H7 (cell line): ENCODE data around the gene SDC3. TPM values are rescaled to one million over a fixed set of nuclear protein-coding genes. Genes with fewer than 3 reads are reported as not detected.
A peak's percentile ranks its signal among the peaks of the same experiment; 100 is the strongest.
"Not testable (repeated sequence)": the region's sequence is repeated elsewhere in the genome, so short reads cannot be mapped to it uniquely, and the experiment has no call there.

ENCODE experiments used
- DNase-seq: peaks from one replicate; pipeline ENCODE4 v3.0.0; 2012
- H3K27me3 ChIP-seq: 2 replicates; pipeline ENCODE4 v1.6.0; 2011; ENCODE audit warnings: mild to moderate bottlenecking, low read length; ENCODE audit not compliant: control insufficient read depth, insufficient read depth
- H3K36me3 ChIP-seq: replicated peaks from 2 replicates; pipeline ENCODE4 v1.5.1; 2011; ENCODE audit warnings: low read length; ENCODE audit not compliant: control insufficient read depth, insufficient read depth
- H3K4me3 ChIP-seq: 2 replicates; pipeline ENCODE4 v1.5.1; 2011; ENCODE audit warnings: low read depth, mild to moderate bottlenecking, control low read depth, low read length, moderate library complexity; ENCODE audit not compliant: insufficient read depth
- total RNA-seq: library from RNA; depleted of rRNA; stranded (reverse); fragments of >200 nt; shearing (Covaris generic); gene quantifications from 2 replicates; pipeline ENCODE4 v1.2.3, GENCODE V29; 2014; rRNA removed

Gene SDC3, protein sequence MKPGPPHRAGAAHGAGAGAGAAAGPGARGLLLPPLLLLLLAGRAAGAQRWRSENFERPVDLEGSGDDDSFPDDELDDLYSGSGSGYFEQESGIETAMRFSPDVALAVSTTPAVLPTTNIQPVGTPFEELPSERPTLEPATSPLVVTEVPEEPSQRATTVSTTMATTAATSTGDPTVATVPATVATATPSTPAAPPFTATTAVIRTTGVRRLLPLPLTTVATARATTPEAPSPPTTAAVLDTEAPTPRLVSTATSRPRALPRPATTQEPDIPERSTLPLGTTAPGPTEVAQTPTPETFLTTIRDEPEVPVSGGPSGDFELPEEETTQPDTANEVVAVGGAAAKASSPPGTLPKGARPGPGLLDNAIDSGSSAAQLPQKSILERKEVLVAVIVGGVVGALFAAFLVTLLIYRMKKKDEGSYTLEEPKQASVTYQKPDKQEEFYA
- total RNA-seq, result 38.0 and 44.2 TPM in 2 replicates

- Histone ChIP-seq H3K4me3 (peak within 1 kb of the TSS; percentile 67), H3K36me3 (no peaks in the 10 kb centered on the region)
- DNase-seq, result peak; percentile 86
These were observed at the start of gene SDC3 for GRCh38 chr1:30908696-30909364. Gene SDC3 (minus strand): TSS chr1:30908758. CDS start chr1:30908586, 172 bp downstream.

GRCh38 chr1:30957560-30958222 lies 49.1 kb upstream of the SDC3 start:
- Histone ChIP-seq H3K27me3 (no peaks in the 10 kb centered on the region), H3K36me3 (peaks cover 23% of the 10 kb centered on the region), H3K4me3 (no peak overlapping the region)
- DNase-seq, result no peak

More at GRCh38 chr1:30908696-30909364, at the start of gene SDC3:
- peaks cover 19% of the 10 kb centered on the region for H3K27me3 ChIP-seq

GRCh38 chr1:30955448-30956015 lies 47.0 kb upstream of the SDC3 start:
- Histone ChIP-seq H3K36me3 (peaks cover 29% of the 10 kb centered on the region), H3K27me3 (no peaks in the 10 kb centered on the region), H3K4me3 (no peak overlapping the region)
- DNase-seq, result no peak

- no peaks in the 10 kb centered on the region for H3K27me3 ChIP-seq
- H3K36me3 ChIP-seq, result peaks cover 37% of the 10 kb centered on the region
- no peak overlapping the region for H3K4me3 ChIP-seq
- no peak for DNase-seq
These were observed 45.1 kb upstream of the SDC3 start for GRCh38 chr1:30953685-30954084.

- peaks cover 41% of the 10 kb centered on the region for H3K36me3 ChIP-seq
- no peak overlapping the region for H3K4me3 ChIP-seq
- DNase-seq, result no peak
- no peaks in the 10 kb centered on the region for H3K27me3 ChIP-seq
These were observed 43.5 kb upstream of the SDC3 start for GRCh38 chr1:30952098-30952497.

- no peak overlapping the region for H3K4me3 ChIP-seq
- no peaks in the 10 kb centered on the region for H3K27me3 ChIP-seq
- DNase-seq, result no peak
- peaks cover 44% of the 10 kb centered on the region for H3K36me3 ChIP-seq
These were observed 42.1 kb upstream of the SDC3 start for GRCh38 chr1:30950700-30951099.

DNA sequence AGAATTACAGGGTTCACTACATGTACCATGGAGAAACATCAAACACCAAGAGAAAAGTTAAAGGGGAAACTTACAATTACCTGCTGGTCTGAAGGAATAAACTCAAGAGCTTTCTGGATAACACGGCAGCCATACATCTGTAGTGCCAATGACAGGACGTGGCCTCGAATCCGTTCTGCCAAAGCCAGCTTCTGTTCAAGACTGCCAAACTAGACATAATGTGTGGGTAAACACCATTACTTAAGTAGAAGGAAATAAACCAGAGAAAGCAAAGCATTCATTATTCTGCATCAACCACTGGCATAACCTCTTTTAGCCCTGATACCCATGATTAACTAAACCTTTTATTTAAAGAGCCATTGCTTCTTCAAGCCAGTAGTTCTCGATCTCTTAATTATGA lies 41.5 kb upstream of the SDC3 start:
- no peak overlapping the region for H3K4me3 ChIP-seq
- no peak for DNase-seq
- peaks cover 46% of the 10 kb centered on the region for H3K36me3 ChIP-seq
- H3K27me3 ChIP-seq, result no peaks in the 10 kb centered on the region

- H3K36me3 ChIP-seq, result peaks cover 44% of the 10 kb centered on the region
- DNase-seq, H3K4me3 ChIP-seq, H3K27me3 ChIP-seq: not testable (repeated sequence)
These were observed 40.9 kb upstream of the SDC3 start for GRCh38 chr1:30949487-30949838.

- peaks cover 39% of the 10 kb centered on the region for H3K36me3 ChIP-seq
- not testable (repeated sequence) for H3K4me3 ChIP-seq, DNase-seq, H3K27me3 ChIP-seq
These were observed 40.4 kb upstream of the SDC3 start for GRCh38 chr1:30948813-30949486.

- H3K36me3 ChIP-seq, result peaks cover 34% of the 10 kb centered on the region
- H3K4me3 ChIP-seq, result no peak overlapping the region
- no peak for DNase-seq
- no peaks in the 10 kb centered on the region for H3K27me3 ChIP-seq
These were observed 39.7 kb upstream of the SDC3 start for GRCh38 chr1:30948278-30948677.

DNA sequence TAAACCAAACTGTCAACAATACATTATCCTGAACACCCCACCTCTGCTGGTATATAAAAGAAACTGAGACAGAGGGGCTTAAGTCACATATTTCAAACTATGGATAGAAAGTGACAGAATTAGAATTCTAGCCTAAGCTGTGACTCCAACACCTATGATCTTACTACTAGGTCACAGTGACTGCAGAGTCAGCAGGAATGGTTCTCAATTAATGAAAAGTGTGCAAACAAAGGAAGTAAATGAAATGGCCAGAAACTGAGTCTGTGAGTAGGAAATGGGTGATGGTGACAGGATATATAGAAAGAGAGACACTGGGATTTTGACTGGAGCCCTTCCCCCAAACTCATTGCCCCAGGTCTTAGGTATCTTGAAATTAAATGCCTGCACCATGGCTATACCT lies 38.7 kb upstream of the SDC3 start:
- Histone ChIP-seq H3K4me3 (no peak overlapping the region), H3K36me3 (peaks cover 33% of the 10 kb centered on the region), H3K27me3 (no peaks in the 10 kb centered on the region)
- DNase-seq, result no peak

DNA sequence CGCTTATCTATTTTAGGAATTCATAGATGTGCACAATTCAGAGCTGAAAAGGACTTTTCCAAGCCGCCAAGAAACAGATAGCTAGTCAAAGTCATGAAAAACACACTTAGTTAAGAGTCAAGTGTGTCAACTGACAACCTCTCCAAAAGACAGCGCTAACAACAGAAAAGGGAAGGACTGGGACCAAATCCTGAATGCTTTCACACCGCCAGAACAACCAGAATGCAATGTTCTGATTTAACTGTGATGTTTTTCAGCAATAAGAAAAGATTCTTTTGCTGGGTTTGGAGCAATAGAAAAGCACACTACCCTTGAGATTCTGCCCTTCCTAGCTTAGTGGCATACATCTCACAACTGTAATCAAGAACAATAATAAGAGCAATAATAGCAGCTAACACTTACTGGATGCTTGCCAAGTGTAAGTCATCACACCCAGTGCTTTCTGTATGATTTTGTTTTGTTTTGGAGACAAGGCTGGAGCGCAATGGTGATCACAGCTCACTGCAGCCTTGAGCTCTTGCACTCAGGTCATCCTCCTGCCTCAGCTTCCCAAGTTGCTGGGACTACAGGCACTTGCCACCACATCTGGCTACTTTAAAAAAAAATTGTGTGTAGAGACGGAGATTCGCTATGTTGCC lies 33.9 kb upstream of the SDC3 start:
- no peak for DNase-seq
- Histone ChIP-seq H3K4me3 (no peak overlapping the region), H3K27me3 (no peaks in the 10 kb centered on the region), H3K36me3 (peaks cover 26% of the 10 kb centered on the region)

- no peak for DNase-seq
- peaks cover 33% of the 10 kb centered on the region for H3K36me3 ChIP-seq
- H3K4me3 ChIP-seq, result no peak overlapping the region
- no peaks in the 10 kb centered on the region for H3K27me3 ChIP-seq
These were observed 32.0 kb upstream of the SDC3 start for GRCh38 chr1:30940541-30940940.
